ENCODE data around the gene CAMK2B. TPM values are rescaled to one million over a fixed set of nuclear protein-coding genes. Genes with fewer than 3 reads are reported as not detected.

Gene CAMK2B
- total and polyA plus RNA-seq, 2 experiments from 2014 or later = not detected

- Mint-ChIP-seq H3K27ac (no peak overlapping the region), H3K9me3 (peaks cover 3% of the 10 kb centered on the region; the same call in 1 of the 3 replicates), H3K4me1 (no peaks in the 10 kb centered on the region), H3K36me3 (ENCODE audit: low read depth) (no peaks in the 10 kb centered on the region), H3K4me3 (no peak overlapping the region), H3K27me3 (ENCODE audit: insufficient read depth, low read depth, poor library complexity) (peaks cover 20% of the 10 kb centered on the region)
- H3K4me1 ChIP-seq (ENCODE audit: insufficient read depth) = no peaks in the 10 kb centered on the region
- H3F3A ChIP-seq (replicated peaks; ENCODE audit: low read depth) = no peaks in the 10 kb centered on the region
- no peaks in the 10 kb centered on the region for H3K36me3 ChIP-seq (ENCODE audit: insufficient read depth)
- DNase-seq (ENCODE audit: low spot score) = no peak
- H3K4me2 ChIP-seq = no peak overlapping the region
- no peaks in the 10 kb centered on the region for H3K9me2 ChIP-seq (ENCODE audit: insufficient read depth)
- H3K79me2 ChIP-seq (replicated peaks; ENCODE audit: insufficient read depth) = no peaks in the 10 kb centered on the region
- peaks cover 33% of the 10 kb centered on the region for H3K27me3 ChIP-seq (ENCODE audit: insufficient read depth)
- no peak overlapping the region for H3K4me3 ChIP-seq
- no peak overlapping the region for H2AFZ ChIP-seq
- H4K20me1 ChIP-seq (replicated peaks; ENCODE audit: insufficient read depth) = no peaks in the 10 kb centered on the region
- no peak for ATAC-seq
- no peak for TF ChIP-seq CREB1 (CRISPR knock-in tag; IDR thresholded peaks at IDR 0.05; ENCODE audit: low read depth)
- no peak for TF ChIP-seq REST (IDR thresholded peaks at IDR 0.05; ENCODE audit: unreplicated experiment)
- TF ChIP-seq EZH2 (IDR thresholded peaks at IDR 0.05; ENCODE audit: low read depth, unreplicated experiment) = no peak
- no peak for TF ChIP-seq ZNF331 (CRISPR knock-in tag; IDR thresholded peaks at IDR 0.05; ENCODE audit: low read depth)
- no peak for TF ChIP-seq NANOG (IDR thresholded peaks at IDR 0.05; ENCODE audit: borderline replicate concordance)
- no peak for TF ChIP-seq POLR2AphosphoS5 (IDR thresholded peaks at IDR 0.05; ENCODE audit: low read depth)
- no peak for TF ChIP-seq STAT1 (IDR thresholded peaks at IDR 0.05; ENCODE audit: unreplicated experiment)
- TF ChIP-seq EZH2phosphoT487 (IDR thresholded peaks at IDR 0.05; ENCODE audit: unreplicated experiment) = no peak
- TF ChIP-seq ETS1 (IDR thresholded peaks at IDR 0.05) = no peak
- TF ChIP-seq ZNF462 (CRISPR knock-in tag; IDR thresholded peaks at IDR 0.05) = no peak
- no peak for TF ChIP-seq ZNF114 (CRISPR knock-in tag; IDR thresholded peaks at IDR 0.05)
- no peak for TF ChIP-seq JUNB (IDR thresholded peaks at IDR 0.05; ENCODE audit: unreplicated experiment)
- no peak for TF ChIP-seq CTCF (conservative IDR thresholded peaks at IDR 0.05; ENCODE audit: low read depth in 2 of 2)
- H3K27ac ChIP-seq (ENCODE audit: low read depth) = no peak overlapping the region
Observed at GRCh38 chr7:44305564-44306507, 19.6 kb downstream of the CAMK2B start.

All from GM23338 (cell line).